HuH-7 (cell line): ENCODE data around the gene TSEN2.
"Not testable (repeated sequence)": the region's sequence is repeated elsewhere in the genome, so short reads cannot be mapped to it uniquely, and the experiment has no call there.

ENCODE experiments used
- DNase-seq: peaks from one replicate; pipeline ENCODE4 v3.0.0; 2011; ENCODE audit warnings: low spot score

TSEN2 gene

GRCh38 chr3:12452361-12453330 is 31.6 kb upstream of the TSEN2 start:
- DNase-seq = no peak

GRCh38 chr3:12454076-12454815 is 30.0 kb upstream of the TSEN2 start:
- no peak for DNase-seq

- no peak for DNase-seq
These were observed 29.5 kb upstream of the TSEN2 start for GRCh38 chr3:12454816-12455121.

GRCh38 chr3:12455740-12456139 is 28.5 kb upstream of the TSEN2 start:
- no peak for DNase-seq

- DNase-seq = no peak
These were observed 27.8 kb upstream of the TSEN2 start for GRCh38 chr3:12456441-12456840.

GRCh38 chr3:12457380-12457779 is 26.9 kb upstream of the TSEN2 start:
- not testable (repeated sequence) for DNase-seq

GRCh38 chr3:12458901-12459300 is 25.4 kb upstream of the TSEN2 start:
- DNase-seq = no peak

- no peak for DNase-seq
These were observed 24.2 kb upstream of the TSEN2 start for GRCh38 chr3:12460127-12460526.

- DNase-seq = no peak
These were observed 23.1 kb upstream of the TSEN2 start for GRCh38 chr3:12461097-12461649.

- no peak for DNase-seq
These were observed 21.9 kb upstream of the TSEN2 start for GRCh38 chr3:12462159-12462947.

- no peak for DNase-seq
These were observed 20.6 kb upstream of the TSEN2 start for GRCh38 chr3:12463686-12464085.

- DNase-seq = no peak
These were observed 20.1 kb upstream of the TSEN2 start for GRCh38 chr3:12464181-12464580.

GRCh38 chr3:12465151-12465835 is 19.0 kb upstream of the TSEN2 start:
- no peak for DNase-seq

GRCh38 chr3:12465836-12466225 is 18.4 kb upstream of the TSEN2 start:
- no peak for DNase-seq

GRCh38 chr3:12467746-12468145 is 16.5 kb upstream of the TSEN2 start:
- DNase-seq = no peak

GRCh38 chr3:12468276-12468675 is 16.0 kb upstream of the TSEN2 start:
- no peak for DNase-seq

GRCh38 chr3:12468757-12469156 is 15.5 kb upstream of the TSEN2 start:
- DNase-seq = no peak

GRCh38 chr3:12469222-12469621 is 15.1 kb upstream of the TSEN2 start:
- DNase-seq = not testable (repeated sequence)

- no peak for DNase-seq
These were observed 14.2 kb upstream of the TSEN2 start for GRCh38 chr3:12470111-12470510.

GRCh38 chr3:12470680-12471079 is 13.6 kb upstream of the TSEN2 start:
- no peak for DNase-seq

- DNase-seq = no peak
These were observed 13.0 kb upstream of the TSEN2 start for GRCh38 chr3:12471241-12471640.
